Measurements from ENCODE around the gene DUSP15.
"Not testable (repeated sequence)": the region's sequence is repeated elsewhere in the genome, so short reads cannot be mapped to it uniquely, and the experiment has no call there.

Gene DUSP15

DNA sequence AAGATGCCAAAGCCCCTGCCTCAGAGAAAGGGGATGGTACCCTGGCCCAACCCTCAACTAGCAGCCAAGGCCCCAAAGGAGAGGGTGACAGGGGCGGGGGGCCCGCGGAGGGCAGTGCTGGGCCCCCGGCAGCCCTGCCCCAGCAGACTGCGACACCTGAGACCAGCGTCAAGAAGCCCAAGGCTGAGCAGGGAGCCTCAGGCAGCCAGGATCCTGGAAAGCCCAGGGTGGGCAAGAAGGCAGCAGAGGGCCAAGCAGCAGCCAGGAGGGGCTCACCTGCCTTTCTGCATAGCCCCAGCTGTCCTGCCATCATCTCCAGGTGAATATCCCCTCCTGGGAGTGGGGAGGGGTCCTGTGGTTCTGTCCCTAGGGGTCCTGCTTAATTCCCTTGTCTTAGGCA is 50.1 kb downstream of the DUSP15 start:
- DNase-seq, result no peak

DNA sequence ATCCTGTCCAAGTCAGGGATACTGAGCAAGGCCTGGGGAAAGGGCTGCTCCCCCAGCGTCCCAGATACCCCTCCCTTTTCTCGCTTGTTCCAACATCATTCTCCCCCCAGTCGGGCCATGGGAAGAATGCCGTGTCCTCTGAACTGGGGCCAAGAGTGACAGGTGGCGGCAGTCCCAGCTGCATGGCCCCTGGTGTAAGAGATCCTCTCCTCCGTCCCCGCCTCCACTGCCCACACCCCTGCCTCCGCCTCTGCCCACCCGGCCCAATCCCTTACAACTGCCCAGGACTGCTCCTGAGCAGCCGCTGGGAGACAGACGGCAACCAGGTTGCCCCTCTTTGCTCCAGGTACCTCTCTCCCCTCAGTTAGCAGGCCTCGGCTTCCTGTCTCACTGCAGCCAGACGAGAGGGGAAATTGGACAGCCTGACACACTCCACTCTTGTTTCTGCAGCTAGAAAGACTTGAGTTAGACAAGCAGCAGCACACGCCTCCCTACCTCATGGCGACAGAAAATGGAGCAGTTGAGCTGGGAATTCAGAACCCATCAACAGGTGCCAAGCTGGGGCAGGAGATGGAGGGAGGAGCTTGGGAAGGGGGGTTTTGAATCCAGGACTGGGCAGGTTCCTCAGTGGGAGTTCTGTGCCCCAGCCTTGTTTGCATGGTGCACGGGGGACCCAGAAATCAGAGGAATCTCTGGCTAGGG is 51.1 kb downstream of the DUSP15 start, which contains the start of gene MYLK2:
Gene MYLK2 (plus strand): TSS at position 274 of the 702 bp plus-strand sequence. CDS start 225 bp downstream, at position 499.
- peak; percentile 64 for DNase-seq

DNA sequence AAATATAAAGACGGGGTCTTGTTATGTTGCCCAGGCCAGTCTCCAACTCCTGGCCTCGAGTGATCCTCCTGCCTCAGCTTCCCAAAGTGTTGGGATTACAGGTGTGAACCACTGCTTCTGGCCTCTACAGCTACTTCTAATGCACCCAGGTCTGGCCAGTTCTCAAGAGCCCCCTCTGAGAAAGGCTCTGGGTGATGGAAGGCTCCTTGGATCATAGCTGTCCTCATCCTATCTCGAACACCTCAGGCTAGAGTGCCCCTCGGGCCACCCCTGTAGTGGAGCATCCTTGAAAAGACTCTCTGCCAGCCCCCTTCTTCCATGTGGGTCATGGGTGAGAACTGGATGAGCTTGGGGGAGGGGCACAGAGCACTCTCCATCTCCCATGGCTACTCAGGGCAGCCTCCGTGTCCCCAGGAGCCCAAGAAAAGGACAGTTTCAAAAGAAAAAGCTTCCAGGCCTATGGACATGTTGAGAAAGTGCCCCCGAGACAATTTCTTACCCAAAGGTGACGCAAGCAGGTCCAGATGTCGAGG is 51.9 kb downstream of the DUSP15 start:
- DNase-seq, result no peak

DNA sequence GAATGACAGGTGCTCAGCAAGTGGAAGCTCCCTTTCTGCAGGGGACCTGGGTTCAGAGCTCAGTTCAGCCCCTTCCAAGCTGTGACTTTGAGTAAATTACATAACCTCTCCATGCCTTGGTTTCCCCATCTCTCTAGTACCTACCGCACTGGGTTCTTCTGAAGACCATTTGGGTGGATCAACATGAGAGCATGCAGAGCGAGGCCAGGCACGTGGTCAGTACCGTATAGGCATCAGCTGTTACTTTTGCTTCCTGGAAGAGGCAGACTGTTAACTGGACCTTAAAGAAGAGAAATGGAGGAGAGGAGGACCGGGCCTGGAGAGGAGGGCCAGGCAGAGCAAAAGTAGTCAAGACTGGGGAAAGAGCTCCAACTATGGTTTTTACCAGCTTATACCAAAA is 52.9 kb downstream of the DUSP15 start:
- no peak for DNase-seq

DNA sequence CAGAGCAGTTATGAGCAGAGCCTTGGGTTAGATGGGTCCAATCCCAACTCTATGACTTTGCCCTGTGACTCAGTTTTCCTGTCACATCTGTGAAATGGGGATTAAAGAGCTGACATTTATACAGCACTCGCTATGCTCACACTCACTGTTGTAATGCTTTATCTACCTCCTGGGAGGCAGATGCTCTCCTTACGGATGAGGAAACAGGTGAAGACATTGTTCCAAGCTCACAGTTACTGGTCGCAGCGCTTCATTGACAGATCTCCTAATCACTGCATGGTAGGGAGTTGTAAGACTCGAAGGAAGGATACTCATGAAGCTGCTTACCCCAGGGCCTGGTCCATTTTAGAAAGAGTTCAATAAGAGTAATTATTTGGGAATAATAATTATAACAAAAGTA is 54.1 kb downstream of the DUSP15 start:
- no peak for DNase-seq

DNA sequence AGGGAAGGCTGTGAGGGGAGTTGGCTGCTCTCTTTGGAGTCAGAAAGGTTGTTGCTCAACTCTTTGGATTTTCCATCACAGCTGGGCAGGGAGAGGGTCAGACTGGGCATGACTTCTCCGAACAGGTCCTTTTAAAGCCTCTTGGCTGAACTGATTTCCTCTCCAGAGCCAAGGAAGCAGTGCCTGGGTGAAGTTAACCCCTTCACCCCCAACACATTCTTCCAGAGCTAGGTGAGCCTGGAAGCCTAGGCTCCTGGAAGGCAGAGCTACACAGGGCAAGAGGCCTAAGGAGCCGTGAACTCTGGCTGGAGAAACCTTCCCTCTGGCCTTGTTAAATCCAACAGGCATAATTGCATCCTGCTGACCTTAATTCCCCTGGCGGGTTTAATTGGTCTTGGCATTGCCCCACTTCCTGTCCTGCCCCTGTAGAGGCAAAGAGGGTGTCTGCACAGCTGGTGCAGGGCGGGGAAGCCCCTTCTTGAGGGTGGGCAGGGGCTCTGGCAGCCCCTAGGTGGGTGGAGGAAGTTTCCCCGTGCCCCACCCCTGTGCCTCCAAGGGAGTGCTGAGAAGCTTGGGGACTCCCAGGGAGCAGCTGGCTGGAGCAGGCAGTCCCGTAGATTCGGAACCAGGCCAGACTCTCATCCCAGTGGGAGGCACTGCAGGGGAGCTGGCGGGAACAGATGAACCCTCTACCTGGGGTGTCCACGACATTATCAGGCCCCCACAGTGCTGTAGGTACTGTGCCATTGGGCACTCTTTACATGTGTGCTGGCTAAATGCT is 54.7 kb downstream of the DUSP15 start:
- no peak for DNase-seq

DNA sequence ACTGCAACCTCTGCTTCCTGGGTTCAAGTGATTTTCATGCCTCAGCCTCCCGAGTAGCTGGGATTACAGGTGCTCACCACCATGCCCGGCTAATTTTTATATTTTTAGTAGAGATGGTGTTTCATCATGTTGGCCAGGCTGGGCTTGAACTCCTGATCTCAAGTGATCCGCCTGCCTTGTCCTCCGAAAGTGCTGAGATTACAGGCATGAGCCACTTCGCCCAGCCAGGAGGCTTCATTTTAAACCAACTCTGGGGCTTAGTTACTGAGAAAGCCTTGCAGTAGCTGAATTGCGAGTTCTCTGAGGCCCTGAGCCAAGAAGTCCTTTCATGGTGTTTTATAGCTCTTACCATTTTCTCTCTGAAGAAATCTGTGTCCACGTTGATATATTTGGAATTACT is 56.2 kb downstream of the DUSP15 start:
- DNase-seq, result not testable (repeated sequence)

DNA sequence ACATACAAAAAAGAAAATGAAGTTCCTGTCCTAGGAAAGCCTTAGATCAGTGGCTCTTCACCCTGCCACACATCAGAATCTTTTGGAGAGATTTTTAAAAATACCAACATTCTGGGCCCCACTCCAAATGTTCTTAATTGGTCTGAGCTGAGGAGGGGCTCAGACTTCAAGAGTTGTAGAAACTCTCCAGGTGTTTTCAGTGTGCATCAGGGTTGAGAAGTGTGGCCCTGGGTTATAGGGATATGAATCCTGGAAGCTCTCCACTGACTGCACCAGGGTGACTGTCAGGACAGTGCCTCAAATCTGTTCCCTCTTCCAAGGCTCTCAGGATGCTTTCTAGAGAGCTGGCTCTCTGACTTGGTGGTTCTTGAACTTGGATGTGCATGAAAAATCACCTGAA is 56.7 kb downstream of the DUSP15 start:
- DNase-seq, result no peak

DNA sequence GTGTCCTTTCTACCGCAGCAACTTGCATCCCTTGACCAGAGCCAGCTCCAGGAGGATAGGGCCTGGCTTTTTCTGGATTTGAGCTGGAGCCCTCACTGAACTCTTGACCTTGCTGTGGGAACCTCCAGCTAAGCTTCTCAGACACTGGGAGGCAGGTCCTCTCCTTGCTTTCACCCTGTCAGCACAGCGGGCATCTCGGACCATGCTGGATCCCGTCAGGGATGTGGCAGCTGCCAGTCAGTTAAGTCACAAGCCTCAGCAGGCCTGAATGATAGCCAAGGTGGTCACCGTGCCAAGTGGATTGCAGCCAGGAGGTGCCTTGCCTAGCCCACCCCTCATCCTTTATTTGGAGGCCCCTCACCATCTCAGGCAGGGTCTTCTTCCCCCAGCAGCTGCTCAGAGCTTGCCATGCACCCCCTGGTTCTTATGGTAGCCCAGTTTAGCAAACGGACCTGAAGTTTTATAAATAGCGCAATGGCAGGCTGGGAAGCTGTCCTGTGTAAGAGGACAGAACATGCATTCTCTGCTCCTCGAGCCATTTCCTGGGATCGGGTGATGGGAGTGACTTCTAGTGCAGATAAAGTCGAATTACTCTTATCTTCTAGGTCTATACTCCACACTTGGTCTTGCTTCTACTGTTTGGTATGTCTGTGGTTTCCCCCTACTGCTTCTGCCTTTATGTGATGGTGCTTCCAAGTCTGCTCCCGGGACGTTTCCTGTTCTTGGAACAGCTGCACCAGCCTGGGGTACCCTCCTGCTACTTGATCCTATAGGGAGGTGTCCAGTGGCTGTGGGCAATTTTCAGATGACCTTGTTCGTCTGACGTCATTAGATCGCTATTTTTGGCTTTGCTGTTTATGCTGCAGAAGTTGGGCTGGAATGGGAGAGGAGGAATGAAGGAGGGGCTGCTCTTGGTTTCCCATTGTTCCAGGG is 58.3 kb downstream of the DUSP15 start:
- DNase-seq, result no peak

DNA sequence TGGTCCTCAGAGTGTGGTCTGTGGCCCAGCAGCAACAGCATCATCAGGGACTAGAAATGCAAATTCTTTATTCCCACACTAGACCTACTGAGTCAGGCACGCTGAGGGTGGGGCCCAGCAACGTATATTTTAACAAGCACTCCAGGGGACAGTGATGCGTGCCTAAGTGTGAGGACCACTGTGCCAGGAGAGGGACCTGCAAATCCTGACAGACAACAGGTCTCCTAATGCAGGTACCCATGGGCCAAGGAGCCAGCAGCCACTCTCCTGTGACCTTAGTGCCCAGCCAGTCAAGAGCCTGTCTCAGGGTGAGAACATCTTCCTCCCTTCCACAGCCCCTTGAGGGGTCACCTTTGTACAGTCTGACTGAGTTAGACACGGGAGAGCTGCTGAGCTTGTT is 59.1 kb downstream of the DUSP15 start:
- DNase-seq, result no peak
